Fibroblast of peridontal ligament (primary cell): ENCODE measurements around the gene SLCO4A1.

Experiments
- DNase-seq: peaks from one replicate; pipeline ENCODE4 v3.0.0-alpha.2; 2010; ENCODE audit errors: extremely low read depth

SLCO4A1 gene

GRCh38 chr20:62638679-62639406 is 3.5 kb upstream of the SLCO4A1 start:
- no peak for DNase-seq

- no peak for DNase-seq
Observed at GRCh38 chr20:62639765-62640164, 2.5 kb upstream of the SLCO4A1 start.

- DNase-seq = no peak
Observed at GRCh38 chr20:62640870-62641269, 1.4 kb upstream of the SLCO4A1 start.

GRCh38 chr20:62641321-62642050 is 817 bp upstream of the SLCO4A1 start:
- DNase-seq = no peak

GRCh38 chr20:62642666-62643520 is 590 bp downstream of the SLCO4A1 start:
- DNase-seq = no peak

- peak; percentile 27 for DNase-seq
Observed at GRCh38 chr20:62643521-62644043, 1.3 kb downstream of the SLCO4A1 start.

GRCh38 chr20:62644044-62644795 is 1.9 kb downstream of the SLCO4A1 start:
- DNase-seq = no peak

- DNase-seq = no peak
Observed at GRCh38 chr20:62644802-62645496, 2.6 kb downstream of the SLCO4A1 start.

GRCh38 chr20:62645613-62646012 is 3.3 kb downstream of the SLCO4A1 start:
- DNase-seq = no peak

GRCh38 chr20:62646851-62647520 is 4.7 kb downstream of the SLCO4A1 start:
- DNase-seq = no peak

GRCh38 chr20:62647521-62648317 is 5.4 kb downstream of the SLCO4A1 start:
- DNase-seq = no peak

- no peak for DNase-seq
Observed at GRCh38 chr20:62648318-62648995, 6.2 kb downstream of the SLCO4A1 start.

- DNase-seq = no peak
Observed at GRCh38 chr20:62649140-62649539, 6.8 kb downstream of the SLCO4A1 start.

GRCh38 chr20:62650551-62651284 is 8.4 kb downstream of the SLCO4A1 start:
- DNase-seq = no peak

- no peak for DNase-seq
Observed at GRCh38 chr20:62651285-62652021, 9.2 kb downstream of the SLCO4A1 start.

- peak; percentile 97 for DNase-seq
Observed at GRCh38 chr20:62652041-62652893, 10.0 kb downstream of the SLCO4A1 start.
